GM12878 (cell line): ENCODE measurements around the gene MGRN1.

ENCODE experiments used
- CBX5 ChIP-seq: sonication (generic); IDR thresholded peaks from 2 replicates; pipeline ENCODE4 v1.6.1; 2016; ENCODE audit warnings: low read depth, moderate library complexity, mild to moderate bottlenecking, inconsistent platforms
- FOXM1 ChIP-seq: IDR thresholded peaks from 2 replicates; pipeline ENCODE4 v1.6.1; 2012; ENCODE audit warnings: low read depth, mild to moderate bottlenecking, inconsistent platforms, low read length, moderate library complexity
- POLR2A ChIP-seq: IDR thresholded peaks from 2 replicates; pipeline ENCODE4 v1.6.1; 2011; ENCODE audit warnings: low read depth, mild to moderate bottlenecking, low read length
- ZZZ3 ChIP-seq: IDR thresholded peaks from 2 replicates; pipeline ENCODE4 v1.6.1; 2011; ENCODE audit warnings: low read depth; ENCODE audit not compliant: control insufficient read depth, insufficient read length

DNA sequence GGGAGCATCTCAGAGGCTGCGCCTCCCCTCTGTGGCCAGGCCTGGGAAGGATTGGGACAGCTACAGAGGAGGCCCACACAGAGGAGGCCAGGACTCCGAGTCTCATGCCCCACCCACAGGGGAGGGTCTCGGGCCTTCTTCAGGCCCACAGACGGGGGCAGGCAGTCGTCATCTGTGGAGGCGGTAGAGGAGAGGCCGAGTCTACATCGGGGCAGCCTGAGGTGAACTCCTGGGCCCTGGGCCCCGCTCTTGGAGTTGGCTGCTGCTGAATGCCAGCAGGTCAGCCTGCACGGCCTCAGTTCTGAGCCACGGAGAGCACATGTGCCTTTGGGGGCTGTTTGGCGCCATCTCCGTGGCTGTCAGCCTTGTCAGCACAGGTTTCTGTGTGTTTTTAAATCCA lies 60.7 kb downstream of the MGRN1 start:
- no peak for TF ChIP-seq CBX5
- TF ChIP-seq ZZZ3: no peak
- no peak for TF ChIP-seq POLR2A
- no peak for TF ChIP-seq FOXM1
